GM12878 (cell line): ENCODE measurements around the gene UGT3A2. TPM values are rescaled to one million over a fixed set of nuclear protein-coding genes. Genes with fewer than 3 reads are reported as not detected.

Experiments used
- ATAC-seq: fragments of 200-7000 bp; cut with Tn5 transposase; 3 replicates; pipeline ENCODE4 v1.9.1; 2020; ENCODE audit warnings: mild to moderate bottlenecking, moderate library complexity
- BruUV-seq: library from RNA; stranded (reverse); fragments of 400-500 nt; replicated peaks from 2 replicates; lab custom pipeline; 2021; lab: Mats Ljungman, UMichigan
- CTCF ChIA-PET: fragments of 300-600 bp; sonication (Branson Sonifier 250); formaldehyde crosslinking; extraction: SDS; loops from one replicate; lab custom pipeline; 2021; ENCODE audit warnings: inconsistent platforms; lab: Yijun Ruan, JAX
- POLR2A ChIA-PET: fragments of 350-600 bp; formaldehyde crosslinking; extraction: SDS; loops from one replicate; lab custom pipeline; 2021; ENCODE audit warnings: inconsistent platforms; lab: Charles Lee
- RAD21 ChIA-PET: fragments of 300-600 bp; sonication (Branson Sonifier 250); formaldehyde crosslinking; loops from one replicate; lab custom pipeline; 2023; ENCODE audit warnings: antibody characterized with exemption; ENCODE audit not compliant: unreplicated experiment; lab: Charles Lee
- SMC1A ChIA-PET: fragments of 300-600 bp; sonication (Branson Sonifier 250); formaldehyde crosslinking; loops from one replicate; lab custom pipeline; 2023; ENCODE audit not compliant: unreplicated experiment, uncharacterized antibody; lab: Charles Lee
- DNase-seq: peaks from one replicate; pipeline ENCODE4 v3.0.0-alpha.2; 2011; ENCODE audit warnings: low read depth, low spot score
- FAIRE-seq: peaks from 3 replicates; lab custom pipeline; 2011; peaks lifted over from hg19 to GRCh38; lab: Jason Lieb, UNC
- H2AFZ ChIP-seq: 2 replicates; pipeline ENCODE4 v1.6.0; 2011; ENCODE audit warnings: low read depth, low read length, control low read depth; ENCODE audit not compliant: control insufficient read depth
- H3K27ac ChIP-seq: 2 replicates; pipeline ENCODE4 v1.5.1; 2011; ENCODE audit warnings: control low read depth; ENCODE audit not compliant: control insufficient read depth, insufficient read depth
- H3K27me3 ChIP-seq, 2 experiments: replicated peaks in 1 of 2; 2 replicates each; pipeline versions ENCODE4 v1.6.0 to v1.6.1; 2011; ENCODE audit warnings: low read length in 1 of 2; ENCODE audit not compliant: control insufficient read depth in 2 of 2, insufficient read depth in 2 of 2
- H3K36me3 ChIP-seq, 2 experiments: 2 replicates each; pipeline ENCODE4 v1.5.1; 2011; ENCODE audit warnings: low read length in 1 of 2; ENCODE audit not compliant: control insufficient read depth in 2 of 2, insufficient read depth in 2 of 2
- H3K4me1 ChIP-seq: 2 replicates; pipeline ENCODE4 v1.6.1; 2011; ENCODE audit warnings: mild to moderate bottlenecking, low read length, moderate library complexity, mixed read lengths; ENCODE audit not compliant: control insufficient read depth, insufficient read depth
- H3K4me2 ChIP-seq: 2 replicates; pipeline ENCODE4 v1.6.0; 2011; ENCODE audit warnings: control low read depth; ENCODE audit not compliant: control insufficient read depth, insufficient read depth
- H3K4me3 ChIP-seq: fragments of 200-600 bp; sonication (generic); 2 replicates; pipeline ENCODE4 v1.5.1; 2016
- H3K79me2 ChIP-seq: 2 replicates; pipeline ENCODE4 v1.6.0; 2011; ENCODE audit warnings: low read length; ENCODE audit not compliant: control insufficient read depth, insufficient read depth
- H3K9ac ChIP-seq: 2 replicates; pipeline ENCODE4 v1.8.0; 2011; ENCODE audit warnings: low read length, control low read depth, mixed read lengths; ENCODE audit not compliant: control insufficient read depth, insufficient read depth
- H3K9me3 ChIP-seq: replicated peaks from 3 replicates; pipeline ENCODE4 v1.5.1; 2011; ENCODE audit warnings: mild to moderate bottlenecking, low read length; ENCODE audit not compliant: control insufficient read depth, insufficient read depth
- H4K20me1 ChIP-seq: 2 replicates; pipeline ENCODE4 v1.6.0; 2011; ENCODE audit not compliant: control insufficient read depth, insufficient read depth
- CEBPB ChIP-seq, 2 experiments: fragments of 150-350 bp in 1 of 2; IDR thresholded peaks; 2 replicates each; pipeline ENCODE4 v1.6.1; 2012 to 2014; ENCODE audit warnings: low read depth in 2 of 2, low read length in 2 of 2, borderline replicate concordance in 1 of 2, inconsistent platforms in 1 of 2
- CTCF ChIP-seq, 3 experiments: IDR thresholded peaks in 2 of 3; conservative IDR thresholded peaks in 1 of 3; 2 replicates each; pipeline ENCODE4 v1.5.1; 2011; ENCODE audit warnings: low read depth in 3 of 3, low read length in 3 of 3, mild to moderate bottlenecking in 3 of 3, control low read depth in 2 of 3, moderate library complexity in 2 of 3, inconsistent platforms in 1 of 3, mixed read lengths in 1 of 3; ENCODE audit not compliant: control insufficient read depth in 2 of 3, insufficient read depth in 1 of 3; ENCODE audit errors: extremely low read depth in 1 of 3
- EP300 ChIP-seq, 2 experiments: fragments of 150-350 bp in 1 of 2; IDR thresholded peaks; 2 replicates each; pipeline ENCODE4 v1.6.1; 2011 to 2012; ENCODE audit warnings: low read depth in 2 of 2, low read length in 2 of 2, borderline replicate concordance in 1 of 2, improper control_type of control experiment in 1 of 2, inconsistent platforms in 1 of 2; ENCODE audit not compliant: control insufficient read depth in 1 of 2
- NBN ChIP-seq: fragments of 450-650 bp; IDR thresholded peaks from 2 replicates; pipeline ENCODE4 v1.6.1; 2016
- NFYA ChIP-seq: IDR thresholded peaks from 2 replicates; pipeline ENCODE4 v1.6.1; 2011; ENCODE audit warnings: low read depth, mild to moderate bottlenecking, low read length, improper control_type of control experiment, borderline replicate concordance
- PML ChIP-seq: IDR thresholded peaks from 2 replicates; pipeline ENCODE4 v1.6.1; 2012; ENCODE audit warnings: low read length, inconsistent platforms
- SKIL ChIP-seq: fragments of 450-650 bp; IDR thresholded peaks from 2 replicates; pipeline ENCODE4 v1.6.1; 2017; ENCODE audit warnings: mild to moderate bottlenecking, low read depth, inconsistent platforms; ENCODE audit not compliant: poor library complexity, severe bottlenecking
- USF2 ChIP-seq: IDR thresholded peaks from 2 replicates; pipeline ENCODE4 v1.6.1; 2011; ENCODE audit warnings: low read depth, low read length, improper control_type of control experiment, borderline replicate concordance
- ZNF24 ChIP-seq: fragments of 450-650 bp; IDR thresholded peaks from 2 replicates; pipeline ENCODE4 v1.6.1; 2017; ENCODE audit warnings: antibody characterized with exemption, mild to moderate bottlenecking
- ZNF687 ChIP-seq: fragments of 450-650 bp; IDR thresholded peaks from 2 replicates; pipeline ENCODE4 v1.6.1; 2017; ENCODE audit warnings: mild to moderate bottlenecking, moderate library complexity
- in situ Hi-C: fragments of 300-500 bp; cut with MboI; formaldehyde crosslinking; loops from 9 replicates; pipeline ENCODE4 v1.14.3; 2018; ENCODE audit warnings: mixed read lengths
- intact Hi-C: fragments of 100-400 bp; cut with micrococcal nuclease; formaldehyde crosslinking; loops from one replicate; pipeline ENCODE4 v1.14.2; 2022; ENCODE audit not compliant: unreplicated experiment
- polyA plus RNA-seq, 11 experiments: library from polyadenylated mRNA; depleted of rRNA in 4 of 11; unstranded in 6 of 11; stranded (reverse) in 5 of 11; fragments of >200 nt; fragmentation: Nextera tagmentation in 4 of 11; fragmentation: Illumina TruSeq in 1 of 11; extraction: Ambion mirVana in 4 of 11; extraction: Trizol in 1 of 11; gene quantifications; 1 replicate in 1 of 11; 2 replicates in 10 of 11; pipeline versions ENCODE4 v1.2.1 to v1.2.3, GENCODE V29; 2011 to 2016; ENCODE audit warnings: inconsistent platforms in 2 of 11, missing spikeins in 2 of 11, low read depth in 1 of 11
- total RNA-seq, 4 experiments: library from RNA; depleted of rRNA in 3 of 4; stranded (reverse); fragments of >200 nt in 3 of 4; fragmentation: Illumina TruSeq in 1 of 4; extraction: Trizol in 1 of 4; gene quantifications; 2 replicates each; pipeline versions ENCODE4 v1.2.1 to v1.2.3, GENCODE V29; 2013 to 2021

UGT3A2 gene
- total and polyA plus RNA-seq, 10 of the 15 experiments (the other 5 are each of a cell fraction or from before 2014, with no cell fraction given): 0.02 to 0.50 (median 0.09) TPM; not detected in 7

- Histone ChIP-seq H3K36me3 (no peaks in the 10 kb centered on the region), H3K4me2 (no peak overlapping the region), H3K9me3 (no peaks in the 10 kb centered on the region), H3K4me1 (no peaks in the 10 kb centered on the region), H2AFZ (no peak overlapping the region), H3K27ac (no peak overlapping the region), H3K4me3 (no peak overlapping the region), H4K20me1 (no peaks in the 10 kb centered on the region), H3K9ac (no peak overlapping the region), H3K27me3 (no peaks in the 10 kb centered on the region; a peak in 1 of 4 replicates), H3K79me2 (no peaks in the 10 kb centered on the region)
- ChIA-PET CTCF (interaction anchor here (0.7 kb wide), 1 partner anchor 117 kb away, joined by 3 read pairs; no protein-coding TSS in a partner anchor), SMC1A (no interaction called here), POLR2A (no interaction called here), RAD21 (no interaction called here)
- BruUV-seq: no TSS peak
- ATAC-seq (no peak), DNase-seq (no peak), FAIRE-seq (no peak)
- intact Hi-C loops: no loop called here
- TF ChIP-seq PML (no peak), CTCF (IDR thresholded peaks at IDR 0.05 in 2 of 3, conservative IDR thresholded peaks at IDR 0.05 in 1 of 3; ENCODE audit: control insufficient read depth in 2 of 3, extremely low read depth in 1 of 3, insufficient read depth in 1 of 3, low read depth in 3 of 3, low read length in 3 of 3) (no peak), CEBPB (IDR thresholded peaks at IDR 0.05; ENCODE audit: borderline replicate concordance in 1 of 2, low read depth in 2 of 2, low read length in 2 of 2) (no peak), EP300 (IDR thresholded peaks at IDR 0.05; ENCODE audit: borderline replicate concordance in 1 of 2, control insufficient read depth in 1 of 2, low read depth in 2 of 2, low read length in 2 of 2) (no peak), NFYA (no peak), SKIL (no peak), USF2 (no peak), ZNF687 (no peak), ZNF24 (no peak), NBN (no peak)
- in situ Hi-C loops: no loop called here
These were observed 25.2 kb downstream of the UGT3A2 start for GRCh38 chr5:36041537-36041845.
